Stimulated activated CD4-positive, alpha-beta T cell treated with anti-CD3 and anti-CD28 coated beads, Interleukin-1b, Interleukin-23, amount 100 ng/mL, for 4 hours (primary cell): ENCODE results near the gene CNTN2.

Experiments
- DNase-seq, 2 donors: peaks; one replicate each; pipeline ENCODE4 v3.0.0-alpha.2; 2020; ENCODE audit warnings: low read depth in 2 of 2

The CNTN2 gene

DNA sequence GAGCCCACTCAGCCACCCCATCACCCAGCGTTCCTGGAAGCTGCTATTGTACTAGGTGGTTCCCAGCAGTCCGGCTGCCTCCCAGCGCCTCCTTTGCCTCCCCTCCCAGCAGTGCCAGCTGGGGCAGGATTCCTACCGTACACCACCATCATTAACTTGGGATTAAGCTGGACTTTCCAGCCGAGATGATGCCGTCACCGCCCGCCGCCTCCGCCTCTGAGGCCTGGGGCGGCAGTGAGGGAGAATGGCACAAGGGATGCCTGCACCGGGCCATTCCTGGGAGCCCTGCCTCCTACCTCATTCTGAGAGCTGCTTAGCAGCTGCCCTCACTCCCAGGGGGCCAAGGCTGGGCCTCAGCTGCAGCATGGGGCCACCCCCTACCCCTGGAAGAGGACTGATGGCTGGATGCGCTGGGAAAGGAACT lies 13.2 kb downstream of the CNTN2 start:
- DNase-seq = no peak

DNA sequence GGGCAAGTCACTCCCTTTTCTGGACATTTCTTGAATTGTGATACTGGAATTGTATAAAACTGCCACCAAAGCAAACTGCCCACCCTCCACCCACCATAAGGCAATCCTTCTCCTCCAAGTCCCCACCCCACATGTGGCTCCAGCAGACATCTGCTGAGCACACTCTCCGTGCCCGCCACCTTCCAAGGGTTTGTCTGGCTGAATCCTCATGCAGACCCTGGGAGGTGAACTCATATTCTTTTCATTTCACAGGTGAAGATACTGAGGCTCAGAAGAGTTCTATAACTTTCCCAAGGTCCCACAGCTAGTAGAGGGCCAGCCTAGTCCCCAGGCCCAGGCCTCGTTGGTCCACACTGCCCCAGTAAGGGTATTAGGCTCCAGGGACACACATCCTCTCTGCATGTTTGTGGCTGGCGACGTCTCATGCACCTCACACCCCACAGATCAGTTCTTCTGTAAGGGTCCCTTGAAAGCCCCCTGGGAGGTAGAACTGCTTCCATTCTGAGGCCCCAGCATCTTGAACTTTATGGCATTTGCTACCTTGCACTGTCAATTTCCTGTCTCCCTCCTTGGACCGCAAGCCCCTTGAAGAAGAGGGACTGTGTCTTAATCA lies 14.1 kb downstream of the CNTN2 start:
- DNase-seq = no peak

DNA sequence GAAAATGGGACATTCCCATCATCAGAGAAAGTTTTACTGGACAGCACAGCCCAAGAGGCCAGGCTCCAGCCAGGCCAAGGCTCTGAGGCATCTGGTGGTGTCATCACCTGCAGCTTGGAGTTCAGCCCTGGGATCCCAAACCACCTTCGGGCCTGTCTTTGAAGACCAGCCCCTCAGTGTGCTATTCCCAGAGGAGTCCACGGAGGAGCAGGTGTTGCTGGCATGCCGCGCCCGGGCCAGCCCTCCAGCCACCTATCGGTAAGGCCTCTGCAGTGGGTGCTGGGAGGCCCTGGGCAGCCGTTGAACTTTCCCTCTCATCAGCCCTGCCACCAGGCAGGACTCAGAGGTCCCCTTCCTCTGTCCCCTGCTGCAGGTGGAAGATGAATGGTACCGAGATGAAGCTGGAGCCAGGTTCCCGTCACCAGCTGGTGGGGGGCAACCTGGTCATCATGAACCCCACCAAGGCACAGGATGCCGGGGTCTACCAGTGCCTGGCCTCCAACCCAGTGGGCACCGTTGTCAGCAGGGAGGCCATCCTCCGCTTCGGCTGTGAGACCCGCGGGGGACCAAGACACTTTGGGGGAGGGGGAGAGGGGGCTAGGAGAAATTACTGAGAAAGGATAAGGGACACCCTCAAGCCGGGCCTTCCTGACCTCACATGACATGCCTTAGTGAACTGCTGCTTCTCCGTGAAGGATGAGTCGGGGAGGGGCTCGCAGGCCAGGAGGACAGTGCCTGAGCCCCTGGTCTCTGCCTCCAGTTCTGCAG lies 15.0 kb downstream of the CNTN2 start:
- DNase-seq = no peak

DNA sequence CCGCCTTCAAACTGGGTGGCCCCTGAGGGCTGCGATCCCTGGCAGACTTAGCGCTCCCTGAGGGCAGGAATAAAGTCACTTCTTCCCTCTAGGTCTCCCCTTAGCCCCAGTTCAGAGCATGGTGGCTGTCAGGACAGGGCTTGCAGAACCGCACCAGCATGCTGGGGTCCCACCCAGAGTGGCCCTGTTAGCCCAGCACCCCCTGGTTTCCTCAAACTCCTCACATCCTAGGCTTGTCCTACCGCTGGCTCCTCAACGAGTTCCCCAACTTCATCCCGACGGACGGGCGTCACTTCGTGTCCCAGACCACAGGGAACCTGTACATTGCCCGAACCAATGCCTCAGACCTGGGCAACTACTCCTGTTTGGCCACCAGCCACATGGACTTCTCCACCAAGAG lies 15.8 kb downstream of the CNTN2 start:
- no peak for DNase-seq

DNA sequence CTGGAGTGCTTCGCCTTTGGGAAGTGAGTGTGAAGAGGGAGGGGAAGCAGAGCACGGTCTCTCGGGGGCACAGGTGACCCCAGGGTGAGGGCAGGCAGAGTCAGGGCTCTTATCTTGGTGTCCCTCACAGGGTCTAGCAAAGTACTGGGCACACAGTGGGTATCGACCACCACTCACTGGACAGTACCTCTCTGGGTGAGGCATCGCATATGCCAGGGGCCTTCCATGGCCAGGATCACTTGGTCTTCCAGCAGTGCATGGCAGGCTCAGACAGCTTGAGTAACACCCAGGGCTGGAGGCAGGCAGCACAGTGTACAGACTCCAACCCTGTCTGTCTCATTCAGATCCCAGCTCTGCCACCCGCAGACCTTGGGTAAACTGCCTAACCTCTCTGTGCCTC lies 16.6 kb downstream of the CNTN2 start:
- DNase-seq = no peak

DNA sequence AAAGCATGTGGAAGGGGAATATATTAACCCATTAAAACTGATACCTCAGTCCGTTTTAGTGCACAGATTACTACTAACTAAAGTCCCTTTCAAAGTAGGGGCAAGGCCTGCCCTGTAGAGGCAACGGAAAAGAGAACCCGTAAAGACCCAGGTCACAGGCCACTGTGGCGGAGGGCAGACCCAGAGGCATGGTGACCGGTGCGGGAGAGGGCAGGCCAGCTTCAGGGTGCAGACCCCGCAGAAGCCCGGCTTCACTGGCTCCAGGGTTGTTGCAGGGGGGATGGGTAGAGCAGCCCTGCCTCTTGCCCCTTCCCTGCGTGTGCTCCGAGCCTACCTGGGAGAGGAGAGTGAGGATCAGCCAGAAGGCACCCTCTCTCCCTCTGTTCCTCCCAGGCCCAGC lies 17.7 kb downstream of the CNTN2 start:
- no peak for DNase-seq

DNA sequence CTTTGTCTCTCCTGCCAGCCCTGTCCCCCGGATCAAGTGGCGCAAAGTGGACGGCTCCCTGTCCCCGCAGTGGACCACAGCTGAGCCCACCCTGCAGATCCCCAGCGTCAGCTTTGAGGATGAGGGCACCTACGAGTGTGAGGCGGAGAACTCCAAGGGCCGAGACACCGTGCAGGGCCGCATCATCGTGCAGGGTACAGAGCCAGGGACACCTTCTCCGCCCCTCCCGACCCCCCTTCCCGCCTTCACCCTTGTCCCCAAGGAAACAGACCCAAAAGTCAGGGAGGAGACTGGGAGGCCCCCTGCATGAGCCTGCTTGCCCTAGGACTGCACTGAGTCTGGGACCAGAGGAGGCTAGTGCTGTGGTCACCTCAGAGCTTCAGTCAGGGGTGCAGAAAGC lies 18.2 kb downstream of the CNTN2 start:
- no peak for DNase-seq

DNA sequence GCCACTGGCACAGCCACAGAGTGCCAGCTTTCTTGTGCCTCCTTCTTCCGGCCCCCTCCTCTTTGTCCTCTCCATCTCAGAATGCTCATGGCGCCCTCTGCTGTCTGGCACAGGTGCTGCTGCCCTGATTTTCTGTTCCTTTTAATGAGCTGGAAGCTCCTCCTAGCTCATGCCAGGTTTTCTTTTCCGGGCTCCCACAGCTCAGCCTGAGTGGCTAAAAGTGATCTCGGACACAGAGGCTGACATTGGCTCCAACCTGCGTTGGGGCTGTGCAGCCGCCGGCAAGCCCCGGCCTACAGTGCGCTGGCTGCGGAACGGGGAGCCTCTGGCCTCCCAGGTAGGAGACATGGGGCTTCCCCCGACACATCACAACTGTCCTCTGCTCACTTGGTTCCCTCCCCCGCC lies 18.7 kb downstream of the CNTN2 start:
- peak; percentile 43 to 54 for DNase-seq

DNA sequence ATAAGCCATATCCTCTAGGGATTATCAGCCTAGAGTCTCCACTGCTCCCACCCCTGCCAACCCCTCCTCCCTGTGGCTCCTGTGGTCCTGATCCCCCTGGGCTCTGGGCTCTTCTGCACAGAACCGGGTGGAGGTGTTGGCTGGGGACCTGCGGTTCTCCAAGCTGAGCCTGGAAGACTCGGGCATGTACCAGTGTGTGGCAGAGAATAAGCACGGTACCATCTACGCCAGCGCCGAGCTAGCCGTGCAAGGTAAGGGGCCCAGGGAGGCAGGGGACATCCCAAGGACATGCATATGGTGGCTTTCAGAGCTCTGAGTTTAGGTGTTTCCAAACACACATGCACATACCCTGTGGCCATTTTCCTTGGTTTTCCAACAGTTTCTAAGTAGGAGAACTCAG lies 19.3 kb downstream of the CNTN2 start:
- no peak for DNase-seq

DNA sequence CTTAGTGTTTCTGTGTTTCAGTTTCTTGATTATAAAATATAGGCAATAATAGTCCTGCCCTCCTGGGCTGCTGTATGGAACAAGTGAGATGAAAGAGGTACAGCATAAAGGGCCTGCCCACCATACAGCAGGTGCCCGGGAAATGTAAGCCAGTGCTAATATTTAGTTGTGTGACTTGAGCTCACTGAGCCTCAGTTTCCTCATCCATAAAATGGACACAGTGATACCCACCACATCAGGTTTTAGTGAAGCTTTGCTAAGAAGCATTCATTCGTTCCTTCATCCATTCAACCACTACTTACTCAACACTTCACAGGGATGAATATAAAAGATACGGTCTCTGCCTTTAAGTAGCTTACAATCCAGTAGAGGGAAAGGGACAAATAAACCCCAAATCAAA lies 19.9 kb downstream of the CNTN2 start:
- DNase-seq = no peak

DNA sequence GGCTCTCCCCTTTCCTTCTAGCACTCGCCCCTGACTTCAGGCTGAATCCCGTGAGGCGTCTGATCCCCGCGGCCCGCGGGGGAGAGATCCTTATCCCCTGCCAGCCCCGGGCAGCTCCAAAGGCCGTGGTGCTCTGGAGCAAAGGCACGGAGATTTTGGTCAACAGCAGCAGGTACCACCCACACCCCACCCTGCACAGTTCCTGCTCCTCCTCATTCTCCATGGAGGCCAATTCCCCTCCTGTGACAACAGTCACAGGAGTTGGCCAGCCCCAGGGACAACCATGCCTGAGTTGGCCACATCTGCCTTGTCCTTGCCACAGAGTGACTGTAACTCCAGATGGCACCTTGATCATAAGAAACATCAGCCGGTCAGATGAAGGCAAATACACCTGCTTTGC lies 21.3 kb downstream of the CNTN2 start:
- no peak for DNase-seq

DNA sequence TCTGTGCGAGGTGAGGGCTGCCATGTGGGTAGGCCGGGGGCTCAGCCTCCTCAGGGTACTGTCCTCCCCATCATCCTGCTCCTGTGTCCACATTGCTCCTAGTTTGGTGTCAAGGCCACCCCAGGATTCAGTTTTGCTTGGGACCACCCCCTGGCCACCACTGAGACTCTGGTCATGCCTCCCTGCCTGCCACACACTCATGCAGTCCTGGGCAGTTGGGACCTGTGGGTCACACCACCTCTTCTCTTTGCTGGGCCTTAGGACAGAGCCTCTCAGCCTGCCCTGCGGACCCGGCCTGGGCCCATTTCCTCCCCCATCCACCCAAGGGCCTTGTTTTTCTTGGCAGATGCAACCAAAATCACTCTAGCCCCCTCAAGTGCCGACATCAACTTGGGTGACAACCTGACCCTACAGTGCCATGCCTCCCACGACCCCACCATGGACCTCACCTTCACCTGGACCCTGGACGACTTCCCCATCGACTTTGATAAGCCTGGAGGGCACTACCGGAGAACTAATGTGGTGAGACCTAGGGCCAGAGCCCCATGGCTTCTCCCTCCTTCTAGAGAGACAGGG lies 21.8 kb downstream of the CNTN2 start:
- DNase-seq = no peak

DNA sequence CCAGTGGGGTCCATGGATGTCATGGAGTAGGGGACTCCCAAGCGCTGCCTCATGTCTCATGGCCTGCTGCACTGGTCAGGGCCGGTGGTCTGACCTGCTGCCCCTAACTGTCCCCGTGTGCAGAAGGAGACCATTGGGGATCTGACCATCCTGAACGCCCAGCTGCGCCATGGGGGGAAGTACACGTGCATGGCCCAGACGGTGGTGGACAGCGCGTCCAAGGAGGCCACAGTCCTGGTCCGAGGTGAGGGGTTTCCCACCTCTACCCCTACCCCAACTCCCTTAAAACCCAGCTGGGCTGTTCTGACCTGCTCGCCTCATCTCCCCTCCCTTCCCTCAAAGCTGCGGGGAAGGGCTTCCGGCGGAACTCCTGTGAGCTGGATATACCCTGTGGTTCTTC lies 22.7 kb downstream of the CNTN2 start:
- no peak for DNase-seq

DNA sequence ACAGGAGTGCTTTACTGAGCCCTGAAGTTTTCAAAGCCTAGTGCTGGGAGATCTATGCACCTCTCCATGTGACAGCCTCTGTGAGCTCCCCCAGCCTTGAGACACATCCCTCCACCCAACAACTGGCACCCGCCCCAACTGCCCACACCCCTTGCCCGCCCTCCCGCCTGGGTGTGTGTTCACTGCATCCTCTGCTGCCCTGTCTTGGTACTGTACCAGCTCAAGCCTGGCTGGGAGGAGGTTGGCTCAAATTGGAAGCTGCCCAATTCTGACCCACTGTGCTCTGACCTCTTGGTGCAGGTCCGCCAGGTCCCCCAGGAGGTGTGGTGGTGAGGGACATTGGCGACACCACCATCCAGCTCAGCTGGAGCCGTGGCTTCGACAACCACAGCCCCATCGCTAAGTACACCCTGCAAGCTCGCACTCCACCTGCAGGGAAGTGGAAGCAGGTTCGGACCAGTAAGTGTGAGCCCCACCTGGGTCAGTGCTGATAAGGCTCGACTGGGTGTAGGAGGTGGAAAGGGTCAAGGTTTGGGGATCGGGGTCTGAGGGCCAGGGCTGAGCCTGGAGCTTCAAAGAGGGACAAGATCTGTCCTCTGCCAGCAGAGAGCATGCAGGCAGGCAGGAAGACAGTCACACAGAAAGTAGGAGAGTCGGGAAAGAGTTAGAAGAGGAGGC lies 23.3 kb downstream of the CNTN2 start:
- no peak for DNase-seq

DNA sequence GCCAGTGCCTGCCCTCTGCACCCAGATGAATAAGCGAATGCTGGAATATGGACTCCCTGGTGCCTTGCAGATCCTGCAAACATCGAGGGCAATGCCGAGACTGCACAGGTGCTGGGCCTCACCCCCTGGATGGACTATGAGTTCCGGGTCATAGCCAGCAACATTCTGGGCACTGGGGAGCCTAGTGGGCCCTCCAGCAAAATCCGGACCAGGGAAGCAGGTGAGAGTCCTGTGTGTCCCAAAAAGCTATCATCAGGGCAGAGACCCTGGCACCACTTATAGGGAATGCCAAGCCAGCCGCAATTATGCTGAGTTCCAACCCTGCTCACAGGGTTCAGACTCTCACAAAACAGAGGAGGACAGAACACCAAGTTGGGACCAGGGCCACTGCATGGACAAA lies 24.0 kb downstream of the CNTN2 start:
- no peak for DNase-seq

DNA sequence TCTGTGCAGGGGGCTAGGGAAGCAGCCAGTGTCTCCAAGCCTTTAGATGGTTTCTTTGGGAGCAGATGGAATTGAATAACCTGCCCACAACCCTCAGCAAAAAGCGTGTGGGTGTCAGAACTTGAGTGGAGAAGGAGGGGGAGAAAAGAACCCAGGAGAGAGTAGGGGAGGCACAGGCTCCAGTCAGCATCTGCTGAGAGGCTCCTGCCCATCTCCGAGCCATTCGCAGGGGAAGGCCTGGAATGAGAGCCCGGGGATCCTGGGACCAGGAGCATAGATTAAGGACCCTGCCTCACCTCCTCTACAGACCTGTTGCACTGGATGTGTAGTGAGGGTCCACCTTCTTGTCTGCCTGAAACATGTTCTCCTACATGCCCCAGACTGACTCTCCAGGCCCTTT lies 25.0 kb downstream of the CNTN2 start:
- DNase-seq = no peak

DNA sequence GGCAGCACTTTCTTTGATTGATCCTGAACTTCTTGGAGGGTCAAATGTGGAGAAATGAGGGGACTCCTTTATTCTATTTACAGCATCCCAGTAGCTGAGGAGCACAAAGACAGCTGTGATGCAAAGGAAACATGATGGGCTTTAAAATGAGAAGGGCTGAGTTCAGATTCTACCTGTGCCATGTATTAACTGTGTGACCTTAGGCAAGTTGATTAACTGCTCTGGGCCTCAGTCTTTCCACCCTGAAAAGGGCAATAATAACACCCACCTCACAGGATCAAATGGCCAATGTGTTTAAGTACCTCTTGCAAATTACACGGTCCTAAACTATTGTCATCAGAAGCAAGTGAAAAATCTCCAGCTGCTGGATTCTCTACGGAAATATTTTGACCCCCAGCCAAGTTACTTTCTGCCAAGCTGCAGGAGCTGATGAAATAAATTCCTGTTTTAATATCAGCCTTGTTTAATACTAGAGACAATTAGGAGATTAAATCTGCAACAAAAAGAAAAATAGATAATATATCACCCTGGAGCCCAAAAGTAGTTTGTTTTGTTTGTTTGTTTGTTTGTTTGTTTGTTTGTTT lies 25.5 kb downstream of the CNTN2 start:
- DNase-seq = no peak

DNA sequence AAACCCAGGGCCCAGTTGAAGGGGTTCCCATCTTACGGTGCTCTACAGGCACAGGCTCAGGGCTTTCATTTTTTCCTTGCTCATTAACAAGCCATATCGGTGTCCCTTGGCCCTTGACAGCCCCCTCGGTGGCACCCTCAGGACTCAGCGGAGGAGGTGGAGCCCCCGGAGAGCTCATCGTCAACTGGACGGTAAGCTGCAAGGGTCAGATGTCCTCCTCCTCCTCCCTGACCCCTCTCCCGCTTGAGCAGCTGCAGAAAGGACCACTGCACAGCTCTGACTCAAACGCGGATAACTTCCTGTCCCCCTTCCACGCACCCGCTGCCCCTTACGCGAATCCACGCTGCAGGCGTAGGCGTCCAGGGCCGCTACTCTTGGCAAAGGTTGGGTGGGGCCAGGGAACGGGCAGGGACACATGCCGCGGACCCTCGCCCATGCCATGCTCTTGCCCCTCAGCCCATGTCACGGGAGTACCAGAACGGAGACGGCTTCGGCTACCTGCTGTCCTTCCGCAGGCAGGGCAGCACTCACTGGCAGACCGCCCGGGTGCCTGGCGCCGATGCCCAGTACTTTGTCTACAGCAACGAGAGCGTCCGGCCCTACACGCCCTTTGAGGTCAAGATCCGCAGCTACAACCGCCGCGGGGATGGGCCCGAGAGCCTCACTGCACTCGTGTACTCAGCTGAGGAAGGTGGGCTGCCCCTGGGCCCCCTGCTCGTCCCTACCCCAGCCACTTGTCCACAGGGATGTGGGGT lies 26.5 kb downstream of the CNTN2 start:
- no peak for DNase-seq

DNA sequence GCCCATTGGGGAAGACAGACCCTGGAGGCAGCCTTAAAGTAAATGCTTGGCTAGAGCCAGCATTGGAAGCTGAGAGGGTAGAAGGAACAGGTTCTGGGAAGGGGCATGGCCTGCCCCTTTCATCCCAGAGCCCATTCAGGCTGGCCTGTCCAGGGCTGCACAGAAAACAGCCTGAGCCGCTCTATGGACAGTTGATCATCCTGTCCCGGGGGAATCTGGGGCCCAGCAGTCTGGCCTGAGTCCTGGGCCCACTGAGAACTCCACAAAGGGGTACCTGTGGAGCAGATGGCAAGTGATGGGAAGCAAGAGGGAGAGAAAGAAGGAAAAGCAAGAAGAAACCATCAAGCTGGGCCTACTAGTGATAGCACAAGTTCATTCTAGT lies 28.0 kb downstream of the CNTN2 start:
- DNase-seq = no peak

DNA sequence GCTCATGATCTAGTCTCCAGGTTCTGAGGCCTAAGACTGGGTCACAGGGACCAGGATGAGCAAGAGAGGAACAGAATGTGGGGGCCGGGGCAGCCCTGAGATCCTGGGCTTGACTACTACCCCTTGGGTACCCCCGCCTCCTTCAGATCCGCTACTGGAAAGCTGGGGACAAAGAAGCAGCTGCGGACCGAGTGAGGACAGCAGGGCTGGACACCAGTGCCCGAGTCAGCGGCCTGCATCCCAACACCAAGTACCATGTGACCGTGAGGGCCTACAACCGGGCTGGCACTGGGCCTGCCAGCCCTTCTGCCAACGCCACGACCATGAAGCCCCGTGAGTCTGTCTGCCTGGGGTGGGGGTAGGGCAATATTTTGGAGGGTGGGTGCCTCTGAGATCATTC lies 28.8 kb downstream of the CNTN2 start:
- DNase-seq = no peak

DNA sequence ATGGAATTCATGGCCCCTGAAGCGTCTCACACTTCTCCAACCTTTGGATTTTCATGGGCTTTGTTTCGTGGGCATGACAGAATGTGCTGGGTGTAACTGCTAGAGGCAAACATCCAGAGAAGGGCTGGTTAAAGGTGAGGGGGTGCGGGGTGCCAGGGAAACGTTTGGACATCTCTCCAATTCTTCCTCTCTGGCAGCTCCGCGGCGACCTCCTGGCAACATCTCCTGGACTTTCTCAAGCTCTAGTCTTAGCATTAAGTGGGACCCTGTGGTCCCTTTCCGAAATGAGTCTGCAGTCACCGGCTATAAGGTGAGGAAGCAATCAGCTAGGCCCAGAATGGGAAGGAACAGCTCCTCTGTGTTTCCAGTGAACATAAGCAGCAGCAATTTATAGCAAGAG lies 29.3 kb downstream of the CNTN2 start:
- no peak for DNase-seq

DNA sequence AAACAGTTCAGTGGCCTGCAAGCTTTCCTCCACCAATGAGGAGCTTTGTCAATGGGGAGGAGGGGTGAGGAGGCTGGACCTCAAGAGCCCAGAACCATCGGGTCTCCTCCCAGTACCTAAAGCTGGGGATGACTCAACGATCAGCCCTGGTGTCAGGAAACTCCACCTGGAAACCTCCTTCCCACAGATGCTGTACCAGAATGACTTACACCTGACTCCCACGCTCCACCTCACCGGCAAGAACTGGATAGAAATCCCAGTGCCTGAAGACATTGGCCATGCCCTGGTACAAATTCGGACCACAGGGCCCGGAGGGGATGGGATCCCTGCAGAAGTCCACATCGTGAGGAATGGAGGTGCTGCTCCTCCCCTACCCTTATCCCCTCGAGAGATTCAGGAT lies 29.9 kb downstream of the CNTN2 start:
- DNase-seq = no peak
